Measurements from ENCODE around the gene DISC1. TPM values are rescaled to one million over a fixed set of nuclear protein-coding genes. Genes with fewer than 3 reads are reported as not detected.
A peak's percentile ranks its signal among the peaks of the same experiment; 100 is the strongest.

The DISC1 gene
- total and polyA plus RNA-seq, 2 donors (not counting 3 experiments of a cell fraction or from before 2014, with no cell fraction given) = 3.3 to 14.7 TPM

DNA sequence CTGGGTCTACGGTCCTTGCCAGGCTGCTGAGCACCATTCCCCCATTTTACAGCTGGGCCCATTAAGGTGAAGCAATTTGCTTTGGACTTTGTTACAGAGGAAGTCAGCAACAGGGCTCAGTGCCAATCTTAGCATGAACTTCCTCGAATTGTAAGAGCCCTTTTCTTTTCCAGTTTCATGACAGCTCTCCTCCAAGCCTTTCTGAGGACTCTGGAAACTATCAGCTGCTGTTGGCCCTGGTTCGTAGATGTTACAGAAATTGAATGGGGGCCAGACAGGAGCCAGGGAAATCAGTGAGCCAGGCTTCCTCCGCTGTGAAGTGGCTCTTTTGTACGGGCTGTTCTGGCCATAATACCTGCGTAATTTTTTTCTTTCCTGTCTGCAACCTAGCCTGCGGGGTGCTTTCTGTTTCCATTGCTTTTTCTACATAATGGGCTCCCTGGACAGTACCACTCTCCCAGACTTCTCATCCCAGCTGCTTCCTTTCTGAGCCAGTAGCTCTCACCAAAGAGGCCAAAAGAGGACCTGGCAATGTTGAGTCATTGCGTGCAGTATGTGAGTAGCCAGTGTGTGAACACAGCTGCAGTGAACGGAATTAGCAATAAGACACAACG, 386.3 kb downstream of the DISC1 start:
- BruUV-seq (replicated peaks) = no TSS peak
- ChIA-PET CTCF (interaction anchor here (1.0 to 1.4 kb wide), 2 partner anchors 29 to 615 kb away, joined by 3 to 4 read pairs; no protein-coding TSS in a partner anchor), POLR2A (interaction anchor here (0.9 kb wide), 1 partner anchor 22 kb away, joined by 3 read pairs; no protein-coding TSS in a partner anchor)
- FAIRE-seq = peak; percentile 95
- no peaks in the 10 kb centered on the region for H3K9me1 ChIP-seq (replicated peaks; ENCODE audit: control insufficient read depth, extremely low read depth, insufficient read depth, low read length)
- H4K20me1 ChIP-seq (replicated peaks; ENCODE audit: control insufficient read depth, extremely low read depth, insufficient read depth, low read length) = no peaks in the 10 kb centered on the region
- no peaks in the 10 kb centered on the region for H3K79me2 ChIP-seq (ENCODE audit: control insufficient read depth, insufficient read depth, low read length)
- H3K4me2 ChIP-seq (ENCODE audit: insufficient read depth, low read length) = peak overlapping the region; percentile 53
- DNase-seq (ENCODE audit: low read depth, low spot score) = peak; percentile 97
- H3K27me3 ChIP-seq (ENCODE audit: control insufficient read depth in 2 of 2, insufficient read depth in 2 of 2, low read length in 2 of 2) = no peaks in the 10 kb centered on the region
- H3K27ac ChIP-seq (ENCODE audit: insufficient read depth, low read depth, low read length) = peak overlapping the region; percentile 80
- TF ChIP-seq, protein P1, sequence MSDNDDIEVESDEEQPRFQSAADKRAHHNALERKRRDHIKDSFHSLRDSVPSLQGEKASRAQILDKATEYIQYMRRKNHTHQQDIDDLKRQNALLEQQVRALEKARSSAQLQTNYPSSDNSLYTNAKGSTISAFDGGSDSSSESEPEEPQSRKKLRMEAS (IDR thresholded peaks at IDR 0.05; ENCODE audit: insufficient read depth, insufficient read length) = no peak
- TF ChIP-seq FOS (IDR thresholded peaks at IDR 0.05; ENCODE audit: borderline replicate concordance, insufficient read depth, low read length) (peak; percentile 83), POLR2AphosphoS5 (IDR thresholded peaks at IDR 0.05; ENCODE audit: insufficient read depth, low read depth, low read length) (no peak), JUN (IDR thresholded peaks at IDR 0.05; ENCODE audit: borderline replicate concordance, insufficient read depth, insufficient read length, low read depth) (peak; percentile 72)
- no peaks in the 10 kb centered on the region for H3K9me3 ChIP-seq (replicated peaks; ENCODE audit: control insufficient read depth, insufficient read depth, low read length)
- H3K9ac ChIP-seq (replicated peaks; ENCODE audit: extremely low read depth, insufficient read depth, low read length) = peak overlapping the region; percentile 52
- peaks cover 27% of the 10 kb centered on the region for H3K4me1 ChIP-seq (ENCODE audit: control insufficient read depth, extremely low read depth, insufficient read depth, low read length)
- H2AFZ ChIP-seq (ENCODE audit: low read depth, low read length) = peak overlapping the region; percentile 13
- intact Hi-C loops (cut with micrococcal nuclease) (loop anchor here (1.0 to 10.0 kb wide), 8 partner anchors 23 to 939 kb away; partner anchors contain the start of genes NTPCR and SIPA1L2), dilution Hi-C loops (cut with MboI; ENCODE audit: extremely low pct_ligation_motif_present, low sequenced_read_pairs) (no loop called here)
- H3K4me3 ChIP-seq (replicated peaks in 1 of 3; ENCODE audit: insufficient read depth in 1 of 3, low read depth in 1 of 3, low read length in 3 of 3) = peak overlapping the region in 1 of 3 experiments; percentile 14
- H3K36me3 ChIP-seq (ENCODE audit: control insufficient read depth in 2 of 2, extremely low read depth in 1 of 2, insufficient read depth in 2 of 2, low read length in 2 of 2) = no peaks in the 10 kb centered on the region

DNA sequence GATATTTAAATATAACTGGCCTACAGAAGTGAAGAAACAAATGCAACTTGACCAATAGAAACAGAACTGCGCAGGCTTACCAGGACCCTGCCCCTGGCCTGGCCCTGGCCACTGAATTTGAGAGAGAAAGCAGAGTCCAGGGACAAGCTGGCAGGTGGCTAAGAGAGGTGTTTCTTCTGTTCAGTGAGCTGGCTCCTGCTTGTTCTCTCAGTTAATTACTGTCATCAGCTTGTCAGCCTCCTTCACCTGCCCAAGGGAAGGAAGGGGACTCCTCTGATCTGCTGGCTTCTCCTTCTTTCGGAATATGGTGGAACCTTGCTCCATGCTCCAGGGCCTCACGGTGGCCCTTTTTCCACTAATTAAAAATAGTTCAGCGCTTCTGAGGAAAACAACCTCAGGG, 388.4 kb downstream of the DISC1 start:
- no peaks in the 10 kb centered on the region for H4K20me1 ChIP-seq (replicated peaks; ENCODE audit: control insufficient read depth, extremely low read depth, insufficient read depth, low read length)
- ChIA-PET POLR2A (no interaction called here), CTCF (interaction anchor here (1.4 kb wide), 2 partner anchors 11 to 16 kb away, joined by 3 read pairs; no protein-coding TSS in a partner anchor)
- no peak for DNase-seq (ENCODE audit: low read depth, low spot score)
- H3K79me2 ChIP-seq (ENCODE audit: control insufficient read depth, insufficient read depth, low read length) = no peaks in the 10 kb centered on the region
- H3K9ac ChIP-seq (replicated peaks; ENCODE audit: extremely low read depth, insufficient read depth, low read length) = no peak overlapping the region
- no peak overlapping the region for H3K4me2 ChIP-seq (ENCODE audit: insufficient read depth, low read length)
- TF ChIP-seq POLR2A (IDR thresholded peaks at IDR 0.05; ENCODE audit: low read depth, low read length) = no peak
- no peak for TF ChIP-seq GATA2 (IDR thresholded peaks at IDR 0.05; ENCODE audit: insufficient read depth, insufficient read length, low read depth, low read length)
- TF ChIP-seq, protein P2, sequence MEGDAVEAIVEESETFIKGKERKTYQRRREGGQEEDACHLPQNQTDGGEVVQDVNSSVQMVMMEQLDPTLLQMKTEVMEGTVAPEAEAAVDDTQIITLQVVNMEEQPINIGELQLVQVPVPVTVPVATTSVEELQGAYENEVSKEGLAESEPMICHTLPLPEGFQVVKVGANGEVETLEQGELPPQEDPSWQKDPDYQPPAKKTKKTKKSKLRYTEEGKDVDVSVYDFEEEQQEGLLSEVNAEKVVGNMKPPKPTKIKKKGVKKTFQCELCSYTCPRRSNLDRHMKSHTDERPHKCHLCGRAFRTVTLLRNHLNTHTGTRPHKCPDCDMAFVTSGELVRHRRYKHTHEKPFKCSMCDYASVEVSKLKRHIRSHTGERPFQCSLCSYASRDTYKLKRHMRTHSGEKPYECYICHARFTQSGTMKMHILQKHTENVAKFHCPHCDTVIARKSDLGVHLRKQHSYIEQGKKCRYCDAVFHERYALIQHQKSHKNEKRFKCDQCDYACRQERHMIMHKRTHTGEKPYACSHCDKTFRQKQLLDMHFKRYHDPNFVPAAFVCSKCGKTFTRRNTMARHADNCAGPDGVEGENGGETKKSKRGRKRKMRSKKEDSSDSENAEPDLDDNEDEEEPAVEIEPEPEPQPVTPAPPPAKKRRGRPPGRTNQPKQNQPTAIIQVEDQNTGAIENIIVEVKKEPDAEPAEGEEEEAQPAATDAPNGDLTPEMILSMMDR (IDR thresholded peaks at IDR 0.05; ENCODE audit: extremely low read depth in 1 of 2, insufficient read depth in 1 of 2, low read depth in 1 of 2, low read length in 2 of 2) = no peak
- no peak for TF ChIP-seq POLR2AphosphoS5 (IDR thresholded peaks at IDR 0.05; ENCODE audit: insufficient read depth, low read depth, low read length)
- TF ChIP-seq, protein P1 (IDR thresholded peaks at IDR 0.05; ENCODE audit: insufficient read depth, insufficient read length) = no peak
- no peak for TF ChIP-seq JUN (IDR thresholded peaks at IDR 0.05; ENCODE audit: borderline replicate concordance, insufficient read depth, insufficient read length, low read depth)
- no peak for TF ChIP-seq EZH2 (IDR thresholded peaks at IDR 0.05; ENCODE audit: borderline replicate concordance, low read depth, low read length, severe bottlenecking)
- TF ChIP-seq MYC (IDR thresholded peaks at IDR 0.05; ENCODE audit: low read depth, low read length) = no peak
- no peak for TF ChIP-seq FOS (IDR thresholded peaks at IDR 0.05; ENCODE audit: borderline replicate concordance, insufficient read depth, low read length)
- FAIRE-seq = no peak
- H3K27ac ChIP-seq (ENCODE audit: insufficient read depth, low read depth, low read length) = no peak overlapping the region
- no TSS peak for BruUV-seq (replicated peaks)
- dilution Hi-C loops (cut with MboI; ENCODE audit: extremely low pct_ligation_motif_present, low sequenced_read_pairs) = no loop called here
- H2AFZ ChIP-seq (ENCODE audit: low read depth, low read length) = no peak overlapping the region
- H3K27me3 ChIP-seq (ENCODE audit: control insufficient read depth in 2 of 2, insufficient read depth in 2 of 2, low read length in 2 of 2) = no peaks in the 10 kb centered on the region
- no peaks in the 10 kb centered on the region for H3K9me1 ChIP-seq (replicated peaks; ENCODE audit: control insufficient read depth, extremely low read depth, insufficient read depth, low read length)
- no peak overlapping the region for H3K4me3 ChIP-seq (replicated peaks in 1 of 3; ENCODE audit: insufficient read depth in 1 of 3, low read depth in 1 of 3, low read length in 3 of 3)
- no peaks in the 10 kb centered on the region for H3K36me3 ChIP-seq (ENCODE audit: control insufficient read depth in 2 of 2, extremely low read depth in 1 of 2, insufficient read depth in 2 of 2, low read length in 2 of 2)
- intact Hi-C loops (cut with micrococcal nuclease) = loop anchor here (5.0 to 10.0 kb wide), 2 partner anchors 260 to 937 kb away; partner anchors contain the start of gene NTPCR
- no peaks in the 10 kb centered on the region for H3K9me3 ChIP-seq (replicated peaks; ENCODE audit: control insufficient read depth, insufficient read depth, low read length)
- peaks cover 25% of the 10 kb centered on the region for H3K4me1 ChIP-seq (ENCODE audit: control insufficient read depth, extremely low read depth, insufficient read depth, low read length)
